ENCODE data around the gene C18orf32.

DNA sequence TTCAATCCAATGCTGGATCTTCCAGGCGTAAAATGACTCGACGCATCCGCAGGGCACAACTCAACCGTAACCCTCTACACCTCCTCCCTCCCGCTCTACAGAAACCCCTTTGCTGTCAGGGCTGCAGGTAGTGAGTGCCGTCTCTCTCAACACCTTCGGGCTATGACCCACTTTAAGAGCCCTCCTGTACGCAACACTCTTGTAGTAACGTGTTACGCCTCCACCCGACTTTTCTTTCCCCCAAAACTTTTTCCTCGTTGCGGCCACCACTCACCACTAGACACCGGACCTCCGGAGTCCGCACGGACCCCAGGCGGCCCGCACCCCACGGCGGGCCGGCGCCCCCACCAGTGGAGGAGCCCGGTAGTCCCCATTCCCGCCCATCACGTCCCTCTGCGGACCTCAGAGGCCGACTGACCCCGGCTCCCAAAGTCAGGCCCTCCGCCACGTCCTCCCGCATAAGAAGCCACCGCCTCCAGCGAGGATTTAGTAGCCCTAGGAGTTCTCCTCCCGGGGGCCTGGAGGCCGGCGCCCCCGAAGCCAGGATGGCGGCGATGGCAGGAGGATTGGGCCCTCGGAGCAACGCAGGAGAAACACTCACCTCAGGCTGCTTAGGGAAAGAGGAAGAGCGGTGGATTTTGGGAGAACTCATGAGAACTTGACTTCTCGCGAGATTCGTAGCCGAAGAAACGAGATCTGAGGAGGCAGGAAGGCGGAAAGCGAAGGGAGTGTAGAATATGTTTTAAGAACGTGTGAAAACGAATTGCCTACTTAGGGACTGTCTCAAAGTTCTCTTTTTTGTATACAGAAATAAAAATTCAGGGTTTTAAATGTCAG lies 5.0 kb upstream of the C18orf32 start, which contains the start of gene RPL17:
- TF ChIP-seq, protein P1, sequence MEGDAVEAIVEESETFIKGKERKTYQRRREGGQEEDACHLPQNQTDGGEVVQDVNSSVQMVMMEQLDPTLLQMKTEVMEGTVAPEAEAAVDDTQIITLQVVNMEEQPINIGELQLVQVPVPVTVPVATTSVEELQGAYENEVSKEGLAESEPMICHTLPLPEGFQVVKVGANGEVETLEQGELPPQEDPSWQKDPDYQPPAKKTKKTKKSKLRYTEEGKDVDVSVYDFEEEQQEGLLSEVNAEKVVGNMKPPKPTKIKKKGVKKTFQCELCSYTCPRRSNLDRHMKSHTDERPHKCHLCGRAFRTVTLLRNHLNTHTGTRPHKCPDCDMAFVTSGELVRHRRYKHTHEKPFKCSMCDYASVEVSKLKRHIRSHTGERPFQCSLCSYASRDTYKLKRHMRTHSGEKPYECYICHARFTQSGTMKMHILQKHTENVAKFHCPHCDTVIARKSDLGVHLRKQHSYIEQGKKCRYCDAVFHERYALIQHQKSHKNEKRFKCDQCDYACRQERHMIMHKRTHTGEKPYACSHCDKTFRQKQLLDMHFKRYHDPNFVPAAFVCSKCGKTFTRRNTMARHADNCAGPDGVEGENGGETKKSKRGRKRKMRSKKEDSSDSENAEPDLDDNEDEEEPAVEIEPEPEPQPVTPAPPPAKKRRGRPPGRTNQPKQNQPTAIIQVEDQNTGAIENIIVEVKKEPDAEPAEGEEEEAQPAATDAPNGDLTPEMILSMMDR (IDR thresholded peaks at IDR 0.05; ENCODE audit: low read depth, low read length, poor library complexity, severe bottlenecking): no peak
- no peak for TF ChIP-seq EZH2phosphoT487 (IDR thresholded peaks at IDR 0.05; ENCODE audit: borderline replicate concordance, low read length)

Measured in DOHH2 (cell line).